A673 (cell line): ENCODE data around the gene NDST1. TPM values are rescaled to one million over a fixed set of nuclear protein-coding genes. Genes with fewer than 3 reads are reported as not detected.

Source experiments
- BruUV-seq: library from RNA; stranded (reverse); fragments of 400-500 nt; replicated peaks from 2 replicates; lab custom pipeline; 2021; lab: Mats Ljungman, UMichigan
- CTCF ChIA-PET: fragments of 300-600 bp; sonication (Branson Sonifier 250); formaldehyde crosslinking; loops from one replicate; lab custom pipeline; 2022; ENCODE audit warnings: antibody characterized with exemption; lab: Charles Lee
- POLR2A ChIA-PET: fragments of 300-600 bp; sonication (Branson Sonifier 250); formaldehyde crosslinking; loops from one replicate; lab custom pipeline; 2022; ENCODE audit warnings: antibody characterized with exemption; ENCODE audit not compliant: low non-redundant PET; lab: Charles Lee
- DNase-seq: peaks from one replicate; pipeline ENCODE4 v3.0.0-alpha.2; 2015; ENCODE audit warnings: low spot score
- H3K27ac ChIP-seq: fragments of 200-600 bp; sonication (generic); 2 replicates; pipeline ENCODE4 v1.5.1; 2016; ENCODE audit warnings: mixed run types, low read depth, mild to moderate bottlenecking, mixed read lengths, antibody characterized with exemption, low read length; ENCODE audit not compliant: poor library complexity, severe bottlenecking
- H3K27me3 ChIP-seq: fragments of 200-600 bp; sonication (generic); replicated peaks from 2 replicates; pipeline ENCODE4 v1.6.1; 2017; ENCODE audit warnings: mixed run types, low read depth, mild to moderate bottlenecking, mixed read lengths, antibody characterized with exemption, low read length; ENCODE audit not compliant: insufficient read depth, poor library complexity
- H3K36me3 ChIP-seq: fragments of 200-600 bp; sonication (generic); 2 replicates; pipeline ENCODE4 v1.6.1; 2016; ENCODE audit warnings: mixed run types, mild to moderate bottlenecking, mixed read lengths, antibody characterized with exemption, low read length; ENCODE audit not compliant: insufficient read depth, poor library complexity, severe bottlenecking
- H3K4me1 ChIP-seq: fragments of 200-600 bp; sonication (generic); 2 replicates; pipeline ENCODE4 v1.6.1; 2017; ENCODE audit warnings: mixed run types, mild to moderate bottlenecking, mixed read lengths, antibody characterized with exemption, low read length; ENCODE audit not compliant: insufficient read depth, poor library complexity, severe bottlenecking
- H3K4me3 ChIP-seq: fragments of 200-600 bp; sonication (generic); 2 replicates; pipeline ENCODE4 v1.5.1; 2016; ENCODE audit warnings: low read depth, mixed run types, mild to moderate bottlenecking, mixed read lengths, low read length; ENCODE audit not compliant: poor library complexity, severe bottlenecking
- H3K9me3 ChIP-seq: fragments of 200-600 bp; sonication (generic); 2 replicates; pipeline ENCODE4 v1.6.1; 2016; ENCODE audit warnings: mixed run types, low read depth, mild to moderate bottlenecking, mixed read lengths, antibody characterized with exemption, low read length; ENCODE audit not compliant: poor library complexity, severe bottlenecking
- EZH2 ChIP-seq: fragments of 200-600 bp; sonication (generic); IDR thresholded peaks from 2 replicates; pipeline ENCODE4 v1.6.1; 2017; ENCODE audit warnings: borderline replicate concordance, low read depth, mild to moderate bottlenecking, mixed read lengths, antibody characterized with exemption, low read length; ENCODE audit not compliant: poor library complexity, severe bottlenecking
- intact Hi-C: fragments of 100-400 bp; cut with micrococcal nuclease; formaldehyde crosslinking; loops from one replicate; pipeline ENCODE4 v1.10.0; 2022; ENCODE audit not compliant: unreplicated experiment
- total RNA-seq: library from RNA; stranded (reverse); gene quantifications from 2 replicates; pipeline ENCODE4 v1.2.3, GENCODE V29; 2021
- TF ChIP-seq, protein P1 (sequence below): fragments of 300-800, 200-600 bp; sonication (generic); conservative IDR thresholded peaks from 2 replicates; pipeline ENCODE4 v1.5.1; 2017; ENCODE audit warnings: low read depth, mild to moderate bottlenecking, antibody characterized with exemption, low read length, moderate library complexity, mixed read lengths

The NDST1 gene
- total RNA-seq, 1 experiment from 2014 or later, result 44.0 TPM

GRCh38 chr5:150489360-150490295 lies 18.3 kb upstream of the NDST1 start:
- Histone ChIP-seq H3K4me1 (peaks cover 40% of the 10 kb centered on the region), H3K4me3 (no peak overlapping the region), H3K9me3 (no peaks in the 10 kb centered on the region), H3K27ac (peak overlapping the region; percentile 46), H3K36me3 (no peaks in the 10 kb centered on the region), H3K27me3 (no peaks in the 10 kb centered on the region)
- ChIA-PET CTCF (interaction anchor here (0.5 kb wide), 1 partner anchor 14 kb away, joined by 3 read pairs; no protein-coding TSS in a partner anchor), POLR2A (no interaction called here)
- no peak for TF ChIP-seq EZH2
- TF ChIP-seq, protein P1, sequence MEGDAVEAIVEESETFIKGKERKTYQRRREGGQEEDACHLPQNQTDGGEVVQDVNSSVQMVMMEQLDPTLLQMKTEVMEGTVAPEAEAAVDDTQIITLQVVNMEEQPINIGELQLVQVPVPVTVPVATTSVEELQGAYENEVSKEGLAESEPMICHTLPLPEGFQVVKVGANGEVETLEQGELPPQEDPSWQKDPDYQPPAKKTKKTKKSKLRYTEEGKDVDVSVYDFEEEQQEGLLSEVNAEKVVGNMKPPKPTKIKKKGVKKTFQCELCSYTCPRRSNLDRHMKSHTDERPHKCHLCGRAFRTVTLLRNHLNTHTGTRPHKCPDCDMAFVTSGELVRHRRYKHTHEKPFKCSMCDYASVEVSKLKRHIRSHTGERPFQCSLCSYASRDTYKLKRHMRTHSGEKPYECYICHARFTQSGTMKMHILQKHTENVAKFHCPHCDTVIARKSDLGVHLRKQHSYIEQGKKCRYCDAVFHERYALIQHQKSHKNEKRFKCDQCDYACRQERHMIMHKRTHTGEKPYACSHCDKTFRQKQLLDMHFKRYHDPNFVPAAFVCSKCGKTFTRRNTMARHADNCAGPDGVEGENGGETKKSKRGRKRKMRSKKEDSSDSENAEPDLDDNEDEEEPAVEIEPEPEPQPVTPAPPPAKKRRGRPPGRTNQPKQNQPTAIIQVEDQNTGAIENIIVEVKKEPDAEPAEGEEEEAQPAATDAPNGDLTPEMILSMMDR, result no peak
- BruUV-seq, result no TSS peak
- intact Hi-C loops, result loop anchor here (5.0 kb wide), 1 partner anchor 33 kb away; no protein-coding TSS in a partner anchor
- no peak for DNase-seq

GRCh38 chr5:150490296-150490669 lies 17.6 kb upstream of the NDST1 start:
- BruUV-seq, result no TSS peak
- no peak for DNase-seq
- Histone ChIP-seq H3K9me3 (no peaks in the 10 kb centered on the region), H3K4me3 (no peak overlapping the region), H3K36me3 (no peaks in the 10 kb centered on the region), H3K27ac (peak overlapping the region; percentile 46), H3K4me1 (peaks cover 40% of the 10 kb centered on the region), H3K27me3 (no peaks in the 10 kb centered on the region)
- intact Hi-C loops, result no loop called here
- TF ChIP-seq EZH2, result no peak
- TF ChIP-seq, protein P1, result no peak
- CTCF ChIA-PET, result no interaction called here
- POLR2A ChIA-PET, result no interaction called here

DNA sequence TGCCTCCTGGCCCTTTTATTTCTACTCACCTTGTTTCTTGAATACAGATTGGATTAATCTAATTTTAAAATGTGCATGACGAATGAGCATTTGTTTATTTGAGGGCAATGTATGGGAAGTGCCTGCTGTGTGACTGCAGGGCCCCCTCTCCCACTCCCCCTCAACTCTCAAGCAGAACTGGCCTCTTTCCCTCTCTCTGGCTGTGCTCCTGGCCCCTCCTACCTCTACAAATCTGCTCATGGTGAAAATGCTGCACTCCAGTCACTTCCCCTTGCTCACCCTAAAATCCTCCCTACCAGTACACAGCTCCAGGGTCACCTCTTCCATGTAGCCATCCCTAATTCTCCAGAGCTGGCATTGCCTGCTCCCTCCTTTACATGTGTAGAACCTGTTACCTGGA lies 17.2 kb upstream of the NDST1 start:
- no peaks in the 10 kb centered on the region for H3K36me3 ChIP-seq
- BruUV-seq, result no TSS peak
- no peaks in the 10 kb centered on the region for H3K9me3 ChIP-seq
- ChIA-PET POLR2A (no interaction called here), CTCF (no interaction called here)
- H3K4me3 ChIP-seq, result no peak overlapping the region
- TF ChIP-seq EZH2, result no peak
- TF ChIP-seq, protein P1, result no peak
- intact Hi-C loops, result no loop called here
- peak; percentile 63 for DNase-seq
- H3K27ac ChIP-seq, result peak overlapping the region; percentile 46
- peaks cover 40% of the 10 kb centered on the region for H3K4me1 ChIP-seq
- H3K27me3 ChIP-seq, result no peaks in the 10 kb centered on the region
